ENCODE results near the gene C2orf49. TPM values are rescaled to one million over a fixed set of nuclear protein-coding genes. Genes with fewer than 3 reads are reported as not detected.
A peak's percentile ranks its signal among the peaks of the same experiment; 100 is the strongest.

C2orf49 gene
- polyA plus RNA-seq, 3 donors = 8.1 to 10.4 (median 8.6) TPM

DNA sequence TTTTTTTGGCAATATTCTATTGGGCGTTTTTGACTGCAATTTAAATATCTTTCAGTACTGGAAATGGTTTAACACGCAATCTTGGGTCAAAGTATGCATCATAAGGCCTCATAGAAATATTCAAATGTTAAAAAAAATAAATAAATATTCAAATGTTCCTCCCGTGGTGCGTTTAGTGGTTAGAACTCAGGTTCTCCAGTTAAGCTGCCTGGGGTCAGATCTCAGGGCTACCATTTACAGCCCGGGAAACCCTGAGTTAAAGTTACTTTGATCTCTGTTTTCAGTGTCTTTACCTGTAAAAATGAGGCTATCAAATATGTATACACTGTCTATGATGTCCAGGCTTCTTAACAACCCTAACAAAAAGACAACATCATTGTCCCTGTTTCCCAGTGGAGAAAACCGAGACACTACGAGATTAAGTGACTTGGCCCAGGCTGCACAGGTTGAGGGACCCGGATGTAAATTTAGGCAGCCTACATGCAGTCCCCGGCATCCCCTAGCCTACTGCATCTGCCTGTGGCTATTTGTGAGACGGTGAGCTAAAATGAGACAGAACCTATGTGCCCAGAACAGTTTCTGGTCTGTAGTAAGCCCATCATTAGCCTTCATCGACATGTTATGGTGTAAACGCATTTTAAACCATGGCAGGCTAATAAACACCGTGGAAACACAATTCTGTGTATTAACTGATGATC, 59.8 kb downstream of the C2orf49 start:
- Histone ChIP-seq H3K4me1 (ENCODE audit: control insufficient read depth in 1 of 2, insufficient read depth in 2 of 2, low read length in 2 of 2) (peaks cover 7 to 12% of the 10 kb centered on the region in 2 donors), H3K79me2 (ENCODE audit: insufficient read depth, low read length) (no peaks in the 10 kb centered on the region), H3K4me3 (replicated peaks in 1 of 3; ENCODE audit: low read depth in 2 of 3, low read length in 3 of 3) (no peak overlapping the region), H3K9me3 (replicated peaks in 1 of 2; ENCODE audit: control insufficient read depth in 1 of 2, insufficient read depth in 1 of 2, low read length in 2 of 2) (peaks cover 0 to 4% of the 10 kb centered on the region in 2 donors), H3K9ac (ENCODE audit: insufficient read depth, low read length, poor library complexity, severe bottlenecking) (no peak overlapping the region), H3K27me3 (ENCODE audit: control insufficient read depth in 2 of 2, insufficient read depth in 2 of 2, low read length in 2 of 2) (peaks cover 21 to 38% of the 10 kb centered on the region in 2 donors), H3K36me3 (replicated peaks in 1 of 2; ENCODE audit: control insufficient read depth in 1 of 2, insufficient read depth in 2 of 2, low read length in 2 of 2) (no peaks in the 10 kb centered on the region), H2AFZ (ENCODE audit: insufficient read depth, low read depth, low read length, poor library complexity, severe bottlenecking) (no peak overlapping the region), H3K4me2 (replicated peaks; ENCODE audit: extremely low read depth, low read length, poor library complexity, severe bottlenecking) (no peak overlapping the region), H3K27ac (ENCODE audit: low read depth in 1 of 2, low read length in 2 of 2) (no peak overlapping the region), H4K20me1 (ENCODE audit: insufficient read depth, low read length) (no peaks in the 10 kb centered on the region)
- H3K27ac Mint-ChIP-seq = no peak overlapping the region
- intact Hi-C loops (cut with micrococcal nuclease) = no loop called here
- TF ChIP-seq, protein P1, sequence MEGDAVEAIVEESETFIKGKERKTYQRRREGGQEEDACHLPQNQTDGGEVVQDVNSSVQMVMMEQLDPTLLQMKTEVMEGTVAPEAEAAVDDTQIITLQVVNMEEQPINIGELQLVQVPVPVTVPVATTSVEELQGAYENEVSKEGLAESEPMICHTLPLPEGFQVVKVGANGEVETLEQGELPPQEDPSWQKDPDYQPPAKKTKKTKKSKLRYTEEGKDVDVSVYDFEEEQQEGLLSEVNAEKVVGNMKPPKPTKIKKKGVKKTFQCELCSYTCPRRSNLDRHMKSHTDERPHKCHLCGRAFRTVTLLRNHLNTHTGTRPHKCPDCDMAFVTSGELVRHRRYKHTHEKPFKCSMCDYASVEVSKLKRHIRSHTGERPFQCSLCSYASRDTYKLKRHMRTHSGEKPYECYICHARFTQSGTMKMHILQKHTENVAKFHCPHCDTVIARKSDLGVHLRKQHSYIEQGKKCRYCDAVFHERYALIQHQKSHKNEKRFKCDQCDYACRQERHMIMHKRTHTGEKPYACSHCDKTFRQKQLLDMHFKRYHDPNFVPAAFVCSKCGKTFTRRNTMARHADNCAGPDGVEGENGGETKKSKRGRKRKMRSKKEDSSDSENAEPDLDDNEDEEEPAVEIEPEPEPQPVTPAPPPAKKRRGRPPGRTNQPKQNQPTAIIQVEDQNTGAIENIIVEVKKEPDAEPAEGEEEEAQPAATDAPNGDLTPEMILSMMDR (IDR thresholded peaks at IDR 0.05) = no peak
- 85% methylated on average over 9 of the region's 13 CpGs for WGBS (ENCODE audit: insufficient coverage)
- peaks cover 10% of the 10 kb centered on the region for H3K4me1 Mint-ChIP-seq
- H3K4me3 Mint-ChIP-seq = peak overlapping the region in 1 of 2 donors; percentile 21
- no peaks in the 10 kb centered on the region for H3K36me3 Mint-ChIP-seq
- H3K27me3 Mint-ChIP-seq (ENCODE audit: low read depth in 3 of 3) = peaks cover 43 to 58% (median 44%) of the 10 kb centered on the region in 3 donors
- no peak for DNase-seq
- H3K9me3 Mint-ChIP-seq = peaks cover 0 to 9% (median 3%) of the 10 kb centered on the region in 7 donors

DNA sequence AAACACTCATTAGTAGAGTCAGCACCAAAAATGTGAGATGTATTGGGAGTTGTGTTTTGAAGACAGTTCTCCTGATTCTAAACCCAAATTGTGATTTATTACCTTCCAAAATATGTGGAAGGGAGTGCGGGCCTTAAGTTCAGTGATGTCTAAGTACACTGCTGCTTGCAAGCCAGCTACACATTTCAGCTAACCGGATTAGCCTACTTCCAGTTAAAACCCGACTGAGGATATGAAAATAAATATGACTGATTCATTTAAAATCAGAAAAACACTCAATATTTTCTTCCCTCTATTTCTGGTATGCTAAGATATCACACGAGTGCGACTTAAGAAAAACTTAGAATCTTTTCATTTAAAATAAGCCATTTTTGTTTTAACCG, 60.6 kb downstream of the C2orf49 start:
- Mint-ChIP-seq H3K9me3 (peaks cover 0 to 9% (median 3%) of the 10 kb centered on the region in 7 donors), H3K36me3 (no peaks in the 10 kb centered on the region), H3K4me3 (peak overlapping the region; percentile 56 to 83), H3K27me3 (ENCODE audit: low read depth in 3 of 3) (peaks cover 41 to 57% (median 43%) of the 10 kb centered on the region in 3 donors), H3K4me1 (peaks cover 10% of the 10 kb centered on the region), H3K27ac (no peak overlapping the region)
- 10% methylated on average over 2 of the region's 6 CpGs for WGBS (ENCODE audit: insufficient coverage)
- DNase-seq = no peak
- peaks cover 0 to 4% of the 10 kb centered on the region in 2 donors for H3K9me3 ChIP-seq (replicated peaks in 1 of 2; ENCODE audit: control insufficient read depth in 1 of 2, insufficient read depth in 1 of 2, low read length in 2 of 2)
- H3K36me3 ChIP-seq (replicated peaks in 1 of 2; ENCODE audit: control insufficient read depth in 1 of 2, insufficient read depth in 2 of 2, low read length in 2 of 2) = no peaks in the 10 kb centered on the region
- TF ChIP-seq, protein P1 (IDR thresholded peaks at IDR 0.05) = no peak
- H3K9ac ChIP-seq (ENCODE audit: insufficient read depth, low read length, poor library complexity, severe bottlenecking) = no peak overlapping the region
- no peaks in the 10 kb centered on the region for H3K79me2 ChIP-seq (ENCODE audit: insufficient read depth, low read length)
- H3K4me1 ChIP-seq (ENCODE audit: control insufficient read depth in 1 of 2, insufficient read depth in 2 of 2, low read length in 2 of 2) = peaks cover 7 to 12% of the 10 kb centered on the region in 2 donors
- intact Hi-C loops (cut with micrococcal nuclease) = no loop called here
- H3K4me3 ChIP-seq (replicated peaks in 1 of 3; ENCODE audit: low read depth in 2 of 3, low read length in 3 of 3) = peak overlapping the region in 1 of 3 experiments; percentile 70
- H3K27ac ChIP-seq (ENCODE audit: low read depth in 1 of 2, low read length in 2 of 2) = no peak overlapping the region
- H4K20me1 ChIP-seq (ENCODE audit: insufficient read depth, low read length) = no peaks in the 10 kb centered on the region
- H2AFZ ChIP-seq (ENCODE audit: insufficient read depth, low read depth, low read length, poor library complexity, severe bottlenecking) = peak overlapping the region; percentile 75
- peak overlapping the region; percentile 73 for H3K4me2 ChIP-seq (replicated peaks; ENCODE audit: extremely low read depth, low read length, poor library complexity, severe bottlenecking)
- peaks cover 21 to 38% of the 10 kb centered on the region in 2 donors for H3K27me3 ChIP-seq (ENCODE audit: control insufficient read depth in 2 of 2, insufficient read depth in 2 of 2, low read length in 2 of 2)
